Heart right ventricle (tissue), 16 donors: ENCODE results near the gene KCNK13. TPM values are rescaled to one million over a fixed set of nuclear protein-coding genes. Genes with fewer than 3 reads are reported as not detected.

Experiments used
- ATAC-seq, 8 donors: fragments of 200-7000 bp; cut with Tn5 transposase; one replicate each; pipeline ENCODE4 v1.9.1; 2020; ENCODE audit warnings: mild to moderate bottlenecking in 8 of 8, moderate library complexity in 8 of 8, moderate number of reproducible peaks in 1 of 8
- DNase-seq, 2 donors: peaks; one replicate each; pipeline ENCODE4 v3.0.0-alpha.2; 2020
- H3K27ac ChIP-seq, 10 donors: fragments of 200-600 bp; sonication (generic) in 2 of 10; one replicate each; pipeline versions ENCODE4 v1.5.0 to v1.8.0; 2020 to 2022; ENCODE audit warnings: mild to moderate bottlenecking in 3 of 10
- H3K27me3 ChIP-seq, 7 donors: fragments of 200-600 bp; one replicate each; pipeline ENCODE4 v1.8.0; 2021 to 2022; ENCODE audit warnings: mild to moderate bottlenecking in 2 of 7
- H3K36me3 ChIP-seq, 9 donors: fragments of 200-600 bp; sonication (generic) in 1 of 9; one replicate each; pipeline versions ENCODE4 v1.5.0 to v1.8.0; 2020 to 2022; ENCODE audit warnings: mild to moderate bottlenecking in 2 of 9
- H3K4me1 ChIP-seq, 9 donors: fragments of 200-600 bp; sonication (generic) in 1 of 9; one replicate each; pipeline versions ENCODE4 v1.5.0 to v1.8.0; 2020 to 2022; ENCODE audit warnings: mild to moderate bottlenecking in 4 of 9
- H3K4me3 ChIP-seq, 10 donors: fragments of 200-600 bp; sonication (generic) in 2 of 10; one replicate each; pipeline versions ENCODE4 v1.5.0 to v1.8.0; 2020 to 2022; ENCODE audit warnings: mild to moderate bottlenecking in 7 of 10, moderate library complexity in 2 of 10
- H3K9me3 ChIP-seq, 11 donors: fragments of 200-600 bp in 10 of 11; sonication (generic) in 2 of 11; one replicate each; pipeline versions ENCODE4 v1.5.0 to v1.8.0; 2013 to 2022; ENCODE audit warnings: mild to moderate bottlenecking in 2 of 11, control low read depth in 1 of 11, moderate library complexity in 1 of 11
- CTCF ChIP-seq, 9 donors: fragments of 200-600 bp; sonication (generic) in 2 of 9; IDR thresholded peaks; one replicate each; pipeline versions ENCODE4 v1.5.0 to v1.8.0; 2021 to 2022; ENCODE audit warnings: antibody characterized with exemption in 9 of 9, mild to moderate bottlenecking in 5 of 9, moderate library complexity in 1 of 9
- WGBS, 2 donors: extraction: QIAGEN DNeasy Blood & Tissue Kit; methylation state at CpG; one replicate each; pipeline ENCODE4 v1.1.7; 2013; ENCODE audit warnings: inconsistent platforms in 1 of 2; 5-methylcytosine and 5-hydroxymethylcytosine counted together
- intact Hi-C, 10 donors: fragments of 100-400 bp; cut with DNase I; formaldehyde crosslinking; loops; one replicate each; pipeline versions ENCODE4 v1.11.1 to v1.14.2; 2022
- polyA plus RNA-seq, 2 donors: library from polyadenylated mRNA; stranded (reverse); fragments of 200-250 nt; gene quantifications; one replicate each; pipeline ENCODE4 v1.2.3, GENCODE V29; 2013
- total RNA-seq, 10 donors: library from RNA; stranded (reverse); fragmentation: NEBNext Ultra II Directional in 3 of 10; extraction: Animal tissue kit (Norgen Biotek cat#: 25700) in 3 of 10; gene quantifications; one replicate each; pipeline versions ENCODE4 v1.2.1 to v1.2.4, GENCODE V29; 2021 to 2023
- donor health status: Arrhythmogenic right ventricular cardiomyopathy.
- donor health status: ischemic (EF 13 %, LVEDD 7.1; RV severe dilation, severe dysfunction).
- donor health status: healthy with polysubstance abuse.
- donor health status: DM: no; HTN: yes; CAD: no.
- donor health status: DM: no; HTN: no; CAD: no.
- donor health status: ischemic (EF 25% LVEDD 6.9; RV normal size, moderate dysfunction).
- donor health status: ischemic (EF 25% LVEDD 5.7; RV mildly dilated, moderate dysfunction).
- donor health status: healthy.
- donor health status: DM: yes; HTN: yes; CAD: no.
- donor health status: Ischemic cardiomyopathy.
- donor health status: ischemic (EF 35%, LVEDD 5.7; RV mildly dilated, moderate dysfunction).
- donor health status: nonischemic (EF 11% LVEDD 7.7; RV severe dilation, severe dysfunction).
- donor health status: DM: yes; HTN: yes; CAD: no.
- donor health status: PGD.
- donor health status: ischemic (EF 29% LVEDD 5.4; RV normal size, mild dysfunction).
- donor health status: nonischemic (EF 23%, LVEDD 6.1; RV moderate dilation, normal function).

KCNK13 gene
- total and polyA plus RNA-seq, 12 donors: 0.15 to 9.6 (median 1.0) TPM

- DNase-seq (peak in 1 of 2 donors; percentile 24), ATAC-seq (peak in 5 of 8 donors; percentile 25 to 59 (median 43))
- Histone ChIP-seq H3K27ac (peak overlapping the region in 3 of 10 donors; percentile 31 to 52 (median 45)), H3K27me3 (peaks cover 21 to 99% (median 89%) of the 10 kb centered on the region in 7 donors), H3K4me3 (peak overlapping the region; percentile 24 to 64 (median 50)), H3K9me3 (no peaks in the 10 kb centered on the region), H3K4me1 (peaks cover 4 to 41% (median 22%) of the 10 kb centered on the region in 9 donors), H3K36me3 (no peaks in the 10 kb centered on the region)
- no peak for TF ChIP-seq CTCF (IDR thresholded peaks at IDR 0.05)
- 0 to 2% methylated on average over 57 to 60 of the region's 60 CpGs for WGBS, 2 donors
- intact Hi-C loops: loop anchor here in 2 of 10 donors (5.0 to 10.0 kb wide), 2 partner anchors 89 to 174 kb away; no protein-coding TSS in a partner anchor
Measured at GRCh38 chr14:90060965-90061684, 669 bp upstream of the KCNK13 start.

- WGBS, 2 donors: 3 to 5% methylated on average over 53 to 63 of the region's 63 CpGs
- no peaks in the 10 kb centered on the region for H3K36me3 ChIP-seq
- intact Hi-C loops: loop anchor here in 2 of 10 donors (5.0 to 10.0 kb wide), 2 partner anchors 90 to 173 kb away; no protein-coding TSS in a partner anchor
- no peaks in the 10 kb centered on the region for H3K9me3 ChIP-seq
- peak in 1 of 8 donors; percentile 36 for ATAC-seq
- no peak for TF ChIP-seq CTCF (IDR thresholded peaks at IDR 0.05)
- peak in 1 of 2 donors; percentile 20 for DNase-seq
- peak overlapping the region; percentile 21 to 64 (median 50) for H3K4me3 ChIP-seq
- peaks cover 21 to 97% (median 85%) of the 10 kb centered on the region in 7 donors for H3K27me3 ChIP-seq
- peak overlapping the region in 1 of 10 donors; percentile 2 for H3K27ac ChIP-seq
- H3K4me1 ChIP-seq: peaks cover 4 to 41% (median 22%) of the 10 kb centered on the region in 9 donors
Measured at GRCh38 chr14:90062127-90062794, 467 bp downstream of the KCNK13 start.

GRCh38 chr14:90062822-90063539 is 1.2 kb downstream of the KCNK13 start:
- Histone ChIP-seq H3K9me3 (no peaks in the 10 kb centered on the region), H3K36me3 (no peaks in the 10 kb centered on the region), H3K27me3 (peaks cover 21 to 90% (median 83%) of the 10 kb centered on the region in 7 donors), H3K27ac (peak overlapping the region in 1 of 10 donors; percentile 2), H3K4me3 (peak overlapping the region in 6 of 10 donors; percentile 42 to 64 (median 50)), H3K4me1 (peaks cover 4 to 41% (median 22%) of the 10 kb centered on the region in 9 donors)
- WGBS, 2 donors: 45 to 58% methylated on average over 11 of the region's 11 CpGs
- TF ChIP-seq CTCF (IDR thresholded peaks at IDR 0.05): no peak
- DNase-seq: no peak
- intact Hi-C loops: loop anchor here in 2 of 10 donors (5.0 to 10.0 kb wide), 2 partner anchors 91 to 172 kb away; no protein-coding TSS in a partner anchor
- ATAC-seq: no peak

GRCh38 chr14:90072350-90072749 is 10.6 kb downstream of the KCNK13 start:
- peak in 6 of 8 donors; percentile 28 to 95 (median 58) for ATAC-seq
- Histone ChIP-seq H3K4me3 (no peak overlapping the region), H3K36me3 (no peaks in the 10 kb centered on the region), H3K27ac (peak overlapping the region in 3 of 10 donors; percentile 11 to 72 (median 54)), H3K27me3 (peaks cover 0 to 44% (median 5%) of the 10 kb centered on the region in 7 donors), H3K9me3 (no peaks in the 10 kb centered on the region), H3K4me1 (peaks cover 0 to 3% (median 0%) of the 10 kb centered on the region in 9 donors)
- intact Hi-C loops: no loop called here
- WGBS, 2 donors: 35 to 47% methylated on average over 6 of the region's 6 CpGs
- no peak for DNase-seq
- no peak for TF ChIP-seq CTCF (IDR thresholded peaks at IDR 0.05)
